GM19351 (cell line): ENCODE measurements around the gene EVC.
"Not testable (repeated sequence)": the region's sequence is repeated elsewhere in the genome, so short reads cannot be mapped to it uniquely, and the experiment has no call there.

ENCODE experiments used
- ATAC-seq: cut with Tn5 transposase; IDR thresholded peaks from one replicate; pipeline ENCODE4 v1.9.1; 2021; ENCODE audit warnings: mild to moderate bottlenecking, moderate library complexity; ENCODE audit not compliant: unreplicated experiment

Gene EVC

GRCh38 chr4:5809216-5809776, 98.3 kb downstream of the EVC start:
- ATAC-seq, result no peak

- ATAC-seq, result no peak
These were observed 99.2 kb downstream of the EVC start for GRCh38 chr4:5810151-5810550.

- ATAC-seq, result no peak
These were observed 99.9 kb downstream of the EVC start for GRCh38 chr4:5810770-5811430.

GRCh38 chr4:5812057-5812456, 101.1 kb downstream of the EVC start:
- not testable (repeated sequence) for ATAC-seq

GRCh38 chr4:5812506-5813229, 101.7 kb downstream of the EVC start:
- peak; percentile 64 for ATAC-seq

- ATAC-seq, result no peak
These were observed 102.9 kb downstream of the EVC start for GRCh38 chr4:5813882-5814255.

- no peak for ATAC-seq
These were observed 103.4 kb downstream of the EVC start for GRCh38 chr4:5814421-5814820.

GRCh38 chr4:5815641-5816040, 104.6 kb downstream of the EVC start:
- ATAC-seq, result no peak

- ATAC-seq, result no peak
These were observed 105.1 kb downstream of the EVC start for GRCh38 chr4:5816101-5816500.

GRCh38 chr4:5816851-5817375, 105.9 kb downstream of the EVC start:
- ATAC-seq, result no peak

- no peak for ATAC-seq
These were observed 110.8 kb downstream of the EVC start for GRCh38 chr4:5821665-5822358.

GRCh38 chr4:5822619-5823018, 111.6 kb downstream of the EVC start:
- no peak for ATAC-seq

- no peak for ATAC-seq
These were observed 112.7 kb downstream of the EVC start for GRCh38 chr4:5823542-5824211.

GRCh38 chr4:5824227-5824626, 113.2 kb downstream of the EVC start:
- ATAC-seq, result no peak

- no peak for ATAC-seq
These were observed 113.6 kb downstream of the EVC start for GRCh38 chr4:5824635-5825034.

- ATAC-seq, result no peak
These were observed 114.5 kb downstream of the EVC start for GRCh38 chr4:5825321-5826041.

- no peak for ATAC-seq
These were observed 115.6 kb downstream of the EVC start for GRCh38 chr4:5826437-5827107.

GRCh38 chr4:5827108-5828004, 116.4 kb downstream of the EVC start:
- ATAC-seq, result no peak

GRCh38 chr4:5828005-5828391, 117.0 kb downstream of the EVC start:
- no peak for ATAC-seq
